GM18517 (cell line): ENCODE measurements around the gene HDAC9.

Experiments
- ATAC-seq: cut with Tn5 transposase; IDR thresholded peaks from one replicate; pipeline ENCODE4 v1.9.1; 2021; ENCODE audit warnings: mild to moderate bottlenecking, moderate library complexity; ENCODE audit not compliant: unreplicated experiment

The HDAC9 gene

GRCh38 chr7:18521945-18522566, 26.5 kb downstream of the HDAC9 start:
- ATAC-seq: peak; percentile 63

- no peak for ATAC-seq
These were observed 28.7 kb downstream of the HDAC9 start for GRCh38 chr7:18524248-18524647.

- ATAC-seq: no peak
These were observed 30.9 kb downstream of the HDAC9 start for GRCh38 chr7:18526368-18526878.

- no peak for ATAC-seq
These were observed 33.7 kb downstream of the HDAC9 start for GRCh38 chr7:18529239-18529638.

- peak; percentile 83 for ATAC-seq
These were observed 35.0 kb downstream of the HDAC9 start for GRCh38 chr7:18530224-18531179.

GRCh38 chr7:18531539-18531938, 36.0 kb downstream of the HDAC9 start:
- no peak for ATAC-seq

- ATAC-seq: no peak
These were observed 37.3 kb downstream of the HDAC9 start for GRCh38 chr7:18532813-18533212.

- no peak for ATAC-seq
These were observed 38.9 kb downstream of the HDAC9 start for GRCh38 chr7:18534481-18534880.

GRCh38 chr7:18535810-18536415, 40.4 kb downstream of the HDAC9 start:
- no peak for ATAC-seq

GRCh38 chr7:18536486-18536885, 40.9 kb downstream of the HDAC9 start:
- ATAC-seq: no peak

GRCh38 chr7:18538554-18539250, 43.2 kb downstream of the HDAC9 start:
- peak; percentile 80 for ATAC-seq

GRCh38 chr7:18540396-18540795, 44.8 kb downstream of the HDAC9 start:
- no peak for ATAC-seq

- no peak for ATAC-seq
These were observed 45.8 kb downstream of the HDAC9 start for GRCh38 chr7:18541181-18541870.

GRCh38 chr7:18541871-18542212, 46.3 kb downstream of the HDAC9 start:
- ATAC-seq: no peak

- no peak for ATAC-seq
These were observed 51.0 kb downstream of the HDAC9 start for GRCh38 chr7:18546576-18546975.

GRCh38 chr7:18547509-18548187, 52.1 kb downstream of the HDAC9 start:
- ATAC-seq: peak; percentile 81

- ATAC-seq: no peak
These were observed 53.0 kb downstream of the HDAC9 start for GRCh38 chr7:18548534-18548933.

GRCh38 chr7:18550574-18550973, 55.0 kb downstream of the HDAC9 start:
- ATAC-seq: no peak

- no peak for ATAC-seq
These were observed 56.9 kb downstream of the HDAC9 start for GRCh38 chr7:18552316-18552916.
